ENCODE data around the gene CNTN1. TPM values are rescaled to one million over a fixed set of nuclear protein-coding genes. Genes with fewer than 3 reads are reported as not detected.

The CNTN1 gene
- total RNA-seq, 3 donors from 2014 or later, result not detected

GRCh38 chr12:40969796-40970195 lies 277.6 kb downstream of the CNTN1 start:
- Mint-ChIP-seq H3K4me1 (ENCODE audit: low read depth) (no peaks in the 10 kb centered on the region), H3K27me3 (ENCODE audit: low read depth) (no peaks in the 10 kb centered on the region), H3K9me3 (no peaks in the 10 kb centered on the region), H3K36me3 (ENCODE audit: insufficient read depth) (no peaks in the 10 kb centered on the region), H3K4me3 (no peak overlapping the region)
- DNase-seq (no peak), ATAC-seq (no peak)

- H3K4me3 Mint-ChIP-seq, result no peak overlapping the region
- no peak for ATAC-seq
Measured at GRCh38 chr12:40970320-40970907, 278.2 kb downstream of the CNTN1 start.

DNA sequence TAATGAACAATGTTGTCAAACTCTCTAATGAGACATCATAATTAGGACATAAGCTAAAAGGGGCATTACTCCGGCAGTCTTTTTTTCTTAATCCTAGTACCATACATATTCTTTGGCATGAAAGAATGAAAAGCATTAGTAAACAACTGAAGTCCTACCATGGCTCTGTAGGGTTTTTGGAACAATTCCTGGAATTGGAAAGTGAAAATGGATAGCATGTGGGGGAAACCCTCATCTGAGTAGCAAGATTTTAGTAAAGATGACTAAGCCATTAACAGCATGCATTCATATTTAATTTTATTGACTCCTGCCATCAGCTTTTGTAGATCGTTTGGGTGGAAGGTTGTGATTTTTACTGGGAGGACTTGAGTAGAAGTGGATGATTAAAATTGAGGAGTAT lies 279.7 kb downstream of the CNTN1 start:
- no peaks in the 10 kb centered on the region for H3K4me1 Mint-ChIP-seq (ENCODE audit: low read depth)
- H3K9me3 Mint-ChIP-seq, result no peaks in the 10 kb centered on the region
- H3K4me3 Mint-ChIP-seq, result no peak overlapping the region
- H3K27me3 Mint-ChIP-seq (ENCODE audit: low read depth), result no peaks in the 10 kb centered on the region
- no peaks in the 10 kb centered on the region for H3K36me3 Mint-ChIP-seq (ENCODE audit: insufficient read depth)
- no peak for DNase-seq
- no peak for ATAC-seq

More at GRCh38 chr12:40970320-40970907, 278.2 kb downstream of the CNTN1 start:
- Mint-ChIP-seq H3K36me3 (ENCODE audit: insufficient read depth) (no peaks in the 10 kb centered on the region), H3K4me1 (ENCODE audit: low read depth) (no peaks in the 10 kb centered on the region), H3K27me3 (ENCODE audit: low read depth) (no peaks in the 10 kb centered on the region), H3K9me3 (no peaks in the 10 kb centered on the region)
- no peak for DNase-seq

GRCh38 chr12:40976546-40976945 lies 284.3 kb downstream of the CNTN1 start:
- Mint-ChIP-seq H3K9me3 (no peaks in the 10 kb centered on the region), H3K27me3 (ENCODE audit: low read depth) (no peaks in the 10 kb centered on the region), H3K36me3 (ENCODE audit: insufficient read depth) (no peaks in the 10 kb centered on the region), H3K4me3 (no peak overlapping the region), H3K4me1 (ENCODE audit: low read depth) (no peaks in the 10 kb centered on the region)
- DNase-seq (no peak), ATAC-seq (no peak)

- Mint-ChIP-seq H3K36me3 (ENCODE audit: insufficient read depth) (no peaks in the 10 kb centered on the region), H3K9me3 (peaks cover 1% of the 10 kb centered on the region), H3K4me3 (no peak overlapping the region), H3K27me3 (ENCODE audit: low read depth) (no peaks in the 10 kb centered on the region), H3K4me1 (ENCODE audit: low read depth) (no peaks in the 10 kb centered on the region)
- no peak for ATAC-seq
- DNase-seq, result no peak
Measured at GRCh38 chr12:40980427-40980961, 288.3 kb downstream of the CNTN1 start.

DNA sequence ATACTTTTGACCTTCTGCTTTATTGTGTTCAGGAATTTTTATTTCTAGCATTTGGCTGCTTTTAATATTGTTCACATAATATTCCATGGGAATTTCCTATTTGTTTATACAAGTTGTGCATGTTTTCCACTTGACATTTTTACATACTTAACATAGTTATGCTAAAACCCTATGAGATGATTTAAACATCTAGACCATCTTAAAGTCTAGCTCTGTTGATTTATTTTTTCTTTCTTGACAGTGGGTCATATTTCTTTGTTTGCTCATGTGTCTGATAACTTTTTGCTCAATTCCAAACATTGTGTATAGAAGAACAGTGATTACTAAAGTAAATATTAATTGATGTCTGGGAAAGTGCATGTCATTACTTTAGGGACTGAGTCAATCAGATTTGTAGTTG lies 293.8 kb downstream of the CNTN1 start:
- ATAC-seq (no peak), DNase-seq (no peak)
- no peaks in the 10 kb centered on the region for H3K36me3 Mint-ChIP-seq (ENCODE audit: insufficient read depth)
- no peaks in the 10 kb centered on the region for H3K4me1 Mint-ChIP-seq (ENCODE audit: low read depth)
- no peaks in the 10 kb centered on the region for H3K27me3 Mint-ChIP-seq (ENCODE audit: low read depth)
- peaks cover 5% of the 10 kb centered on the region for H3K9me3 Mint-ChIP-seq
- H3K4me3 Mint-ChIP-seq, result no peak overlapping the region

DNA sequence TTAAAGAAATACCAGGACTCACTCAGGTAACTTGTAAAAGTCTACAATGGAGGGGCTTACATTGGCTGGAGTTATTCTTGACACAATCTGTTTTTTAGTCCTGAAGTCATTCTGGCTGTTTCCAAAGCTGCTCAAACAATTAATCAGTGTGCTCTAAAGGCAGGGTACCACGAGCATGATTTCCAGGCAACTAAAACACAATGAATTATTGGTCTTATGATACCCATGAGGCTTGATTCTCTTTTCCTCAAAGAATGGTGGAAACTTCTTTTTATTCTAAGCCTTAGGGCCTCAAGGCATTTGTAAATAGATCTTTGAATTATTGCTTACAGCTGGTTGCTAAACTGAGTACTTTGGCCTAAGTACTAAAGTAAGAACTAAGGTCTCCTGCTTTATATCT lies 296.1 kb downstream of the CNTN1 start:
- Mint-ChIP-seq H3K27me3 (ENCODE audit: low read depth) (no peaks in the 10 kb centered on the region), H3K36me3 (ENCODE audit: insufficient read depth) (no peaks in the 10 kb centered on the region), H3K4me3 (no peak overlapping the region), H3K4me1 (ENCODE audit: low read depth) (no peaks in the 10 kb centered on the region), H3K9me3 (peaks cover 5% of the 10 kb centered on the region)
- no peak for ATAC-seq
- DNase-seq, result no peak

GRCh38 chr12:40988824-40989223 lies 296.6 kb downstream of the CNTN1 start:
- DNase-seq, result no peak
- H3K36me3 Mint-ChIP-seq (ENCODE audit: insufficient read depth), result no peaks in the 10 kb centered on the region
- H3K27me3 Mint-ChIP-seq (ENCODE audit: low read depth), result no peaks in the 10 kb centered on the region
- H3K9me3 Mint-ChIP-seq, result peaks cover 5% of the 10 kb centered on the region
- ATAC-seq, result no peak
- H3K4me1 Mint-ChIP-seq (ENCODE audit: low read depth), result no peaks in the 10 kb centered on the region
- no peak overlapping the region for H3K4me3 Mint-ChIP-seq

- ATAC-seq, result no peak
- Mint-ChIP-seq H3K4me1 (ENCODE audit: low read depth) (no peaks in the 10 kb centered on the region), H3K27me3 (ENCODE audit: low read depth) (no peaks in the 10 kb centered on the region), H3K36me3 (ENCODE audit: insufficient read depth) (no peaks in the 10 kb centered on the region), H3K9me3 (peaks cover 5% of the 10 kb centered on the region), H3K4me3 (no peak overlapping the region)
- no peak for DNase-seq
Measured at GRCh38 chr12:40989785-40990184, 297.5 kb downstream of the CNTN1 start.

GRCh38 chr12:40992158-40992557 lies 299.9 kb downstream of the CNTN1 start:
- Mint-ChIP-seq H3K9me3 (no peaks in the 10 kb centered on the region), H3K4me3 (no peak overlapping the region), H3K4me1 (ENCODE audit: low read depth) (no peaks in the 10 kb centered on the region), H3K36me3 (ENCODE audit: insufficient read depth) (no peaks in the 10 kb centered on the region), H3K27me3 (ENCODE audit: low read depth) (no peaks in the 10 kb centered on the region)
- ATAC-seq (no peak), DNase-seq (no peak)

GRCh38 chr12:40992674-40993073 lies 300.4 kb downstream of the CNTN1 start:
- Mint-ChIP-seq H3K36me3 (ENCODE audit: insufficient read depth) (no peaks in the 10 kb centered on the region), H3K4me3 (no peak overlapping the region), H3K9me3 (no peaks in the 10 kb centered on the region), H3K4me1 (ENCODE audit: low read depth) (no peaks in the 10 kb centered on the region), H3K27me3 (ENCODE audit: low read depth) (no peaks in the 10 kb centered on the region)
- no peak for ATAC-seq
- no peak for DNase-seq

DNA sequence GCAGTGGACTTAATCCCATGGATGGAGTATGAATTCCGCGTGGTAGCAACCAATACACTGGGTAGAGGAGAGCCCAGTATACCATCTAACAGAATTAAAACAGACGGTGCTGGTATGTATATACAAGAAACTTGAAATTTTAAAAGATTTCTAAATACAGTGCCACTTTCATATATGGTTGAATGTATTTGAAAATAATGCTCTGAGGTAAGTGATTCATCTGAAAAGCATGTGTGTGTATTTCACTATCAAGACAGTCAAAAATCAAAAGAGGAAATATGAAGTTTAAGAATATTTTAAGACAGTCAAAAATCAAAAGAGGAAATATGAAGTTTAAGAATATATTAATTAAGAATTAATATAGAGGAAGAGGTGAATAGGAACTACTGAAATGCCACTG lies 300.9 kb downstream of the CNTN1 start:
- Mint-ChIP-seq H3K4me1 (ENCODE audit: low read depth) (no peaks in the 10 kb centered on the region), H3K27me3 (ENCODE audit: low read depth) (no peaks in the 10 kb centered on the region), H3K4me3 (no peak overlapping the region), H3K9me3 (no peaks in the 10 kb centered on the region), H3K36me3 (ENCODE audit: insufficient read depth) (no peaks in the 10 kb centered on the region)
- DNase-seq (no peak), ATAC-seq (no peak)

GRCh38 chr12:40996091-40996490 lies 303.9 kb downstream of the CNTN1 start:
- Mint-ChIP-seq H3K27me3 (ENCODE audit: low read depth) (no peaks in the 10 kb centered on the region), H3K4me1 (ENCODE audit: low read depth) (no peaks in the 10 kb centered on the region), H3K9me3 (no peaks in the 10 kb centered on the region), H3K4me3 (no peak overlapping the region), H3K36me3 (ENCODE audit: insufficient read depth) (no peaks in the 10 kb centered on the region)
- DNase-seq (no peak), ATAC-seq (no peak)

DNA sequence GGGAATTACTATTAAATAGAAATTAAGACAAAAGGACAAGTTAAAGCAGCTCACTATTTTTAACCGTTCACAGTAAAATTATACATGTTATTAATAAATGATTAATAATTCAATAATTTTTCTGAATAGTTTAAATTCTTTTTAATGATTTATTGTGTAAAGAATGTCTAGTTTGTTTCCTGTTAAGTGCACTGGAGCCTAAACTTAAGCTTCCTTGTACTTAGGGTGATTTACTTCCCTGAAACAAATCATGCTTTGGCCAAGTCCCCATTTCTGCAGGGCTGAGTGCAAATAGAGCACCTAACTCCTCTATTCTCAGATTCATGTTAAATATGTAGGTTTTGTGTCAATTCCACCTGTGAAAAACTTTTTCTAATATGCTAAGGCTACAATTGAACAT lies 307.0 kb downstream of the CNTN1 start:
- no peak for DNase-seq
- ATAC-seq, result no peak

GRCh38 chr12:41008472-41008871 lies 316.2 kb downstream of the CNTN1 start:
- Mint-ChIP-seq H3K36me3 (ENCODE audit: insufficient read depth) (no peaks in the 10 kb centered on the region), H3K9me3 (peaks cover 47% of the 10 kb centered on the region), H3K4me1 (ENCODE audit: low read depth) (no peaks in the 10 kb centered on the region), H3K27me3 (ENCODE audit: low read depth) (no peaks in the 10 kb centered on the region), H3K4me3 (no peak overlapping the region)
- ATAC-seq (no peak), DNase-seq (no peak)

More for the DNA sequence above, 307.0 kb downstream of the CNTN1 start:
- no peaks in the 10 kb centered on the region for H3K36me3 Mint-ChIP-seq (ENCODE audit: insufficient read depth)
- peaks cover 6% of the 10 kb centered on the region for H3K9me3 Mint-ChIP-seq
- H3K4me1 Mint-ChIP-seq (ENCODE audit: low read depth), result no peaks in the 10 kb centered on the region
- H3K27me3 Mint-ChIP-seq (ENCODE audit: low read depth), result no peaks in the 10 kb centered on the region
- no peak overlapping the region for H3K4me3 Mint-ChIP-seq
